GM12873 (cell line): ENCODE measurements around the gene TMEM140.

Source experiments
- CTCF ChIP-seq: IDR thresholded peaks from 2 replicates; pipeline ENCODE4 v1.5.1; 2012; ENCODE audit warnings: low read depth, mild to moderate bottlenecking, moderate library complexity, low read length, control low read depth; ENCODE audit not compliant: insufficient read depth; ENCODE audit errors: missing control alignments

TMEM140 gene

GRCh38 chr7:135165862-135166261 lies 18.0 kb downstream of the TMEM140 start:
- TF ChIP-seq CTCF = no peak

GRCh38 chr7:135166338-135166990 lies 18.6 kb downstream of the TMEM140 start:
- TF ChIP-seq CTCF = no peak

GRCh38 chr7:135167365-135167917 lies 19.6 kb downstream of the TMEM140 start:
- TF ChIP-seq CTCF = no peak

GRCh38 chr7:135168001-135168400 lies 20.1 kb downstream of the TMEM140 start:
- TF ChIP-seq CTCF = no peak

- no peak for TF ChIP-seq CTCF
Measured at GRCh38 chr7:135168489-135169140, 20.7 kb downstream of the TMEM140 start.

- TF ChIP-seq CTCF = peak; percentile 96
Measured at GRCh38 chr7:135169141-135169963, 21.5 kb downstream of the TMEM140 start.

- TF ChIP-seq CTCF = no peak
Measured at GRCh38 chr7:135169964-135170273, 22.0 kb downstream of the TMEM140 start.
